ENCODE measurements around the gene SF3A1. TPM values are rescaled to one million over a fixed set of nuclear protein-coding genes. Genes with fewer than 3 reads are reported as not detected.

Gene SF3A1
- total and polyA plus RNA-seq, 2 donors (not counting 1 experiment from before 2014, with no cell fraction given), result 17.0 to 22.9 TPM

- Histone ChIP-seq H3K36me3 (ENCODE audit: control insufficient read depth, insufficient read depth, low read length) (peaks cover 24% of the 10 kb centered on the region), H3K4me1 (ENCODE audit: control insufficient read depth, extremely low read depth, insufficient read depth, low read length) (peaks cover 2% of the 10 kb centered on the region)
- no peak for DNase-seq (ENCODE audit: low read depth in 2 of 2)
Measured at GRCh38 chr22:30296833-30297232, 59.9 kb downstream of the SF3A1 start.

GRCh38 chr22:30296324-30296723, 60.4 kb downstream of the SF3A1 start:
- no peak for TF ChIP-seq CTCF (conservative IDR thresholded peaks at IDR 0.05 in 1 of 2, IDR thresholded peaks at IDR 0.05 in 1 of 2; ENCODE audit: low read depth in 1 of 2, low read length in 2 of 2)
- TF ChIP-seq EZH2 (IDR thresholded peaks at IDR 0.05; ENCODE audit: low read length, missing control alignments), result no peak
- no peak for DNase-seq (ENCODE audit: low read depth in 2 of 2)
- no peaks in the 10 kb centered on the region for H3K79me2 ChIP-seq (ENCODE audit: control insufficient read depth, insufficient read depth, low read length)
- H3K9ac ChIP-seq (ENCODE audit: insufficient read depth, low read length), result no peak overlapping the region
- no peaks in the 10 kb centered on the region for H3K4me1 ChIP-seq (ENCODE audit: control insufficient read depth, extremely low read depth, insufficient read depth, low read length)
- no peak overlapping the region for H2AFZ ChIP-seq (ENCODE audit: low read length)
- no peaks in the 10 kb centered on the region for H3K27me3 ChIP-seq (ENCODE audit: control insufficient read depth, insufficient read depth, low read length)
- no peak overlapping the region for H3K27ac ChIP-seq (ENCODE audit: insufficient read depth, low read length)
- H3K9me3 ChIP-seq (ENCODE audit: control insufficient read depth, insufficient read depth, low read depth, low read length), result no peaks in the 10 kb centered on the region
- no peaks in the 10 kb centered on the region for H4K20me1 ChIP-seq (ENCODE audit: control insufficient read depth, extremely low read depth, insufficient read depth, low read length)
- no peak overlapping the region for H3K4me3 ChIP-seq (replicated peaks in 1 of 4; ENCODE audit: control extremely low read depth in 1 of 4, insufficient read depth in 1 of 4, low read depth in 3 of 4, low read length in 4 of 4)
- H3K4me2 ChIP-seq (ENCODE audit: extremely low read depth, insufficient read depth, low read length), result no peak overlapping the region
- H3K36me3 ChIP-seq (ENCODE audit: control insufficient read depth, insufficient read depth, low read length), result peaks cover 24% of the 10 kb centered on the region

More at GRCh38 chr22:30296833-30297232, 59.9 kb downstream of the SF3A1 start:
- Histone ChIP-seq H3K4me3 (replicated peaks in 1 of 4; ENCODE audit: control extremely low read depth in 1 of 4, insufficient read depth in 1 of 4, low read depth in 3 of 4, low read length in 4 of 4) (no peak overlapping the region), H3K27me3 (ENCODE audit: control insufficient read depth, insufficient read depth, low read length) (no peaks in the 10 kb centered on the region), H4K20me1 (ENCODE audit: control insufficient read depth, extremely low read depth, insufficient read depth, low read length) (no peaks in the 10 kb centered on the region), H3K79me2 (ENCODE audit: control insufficient read depth, insufficient read depth, low read length) (no peaks in the 10 kb centered on the region), H3K9me3 (ENCODE audit: control insufficient read depth, insufficient read depth, low read depth, low read length) (no peaks in the 10 kb centered on the region), H2AFZ (ENCODE audit: low read length) (no peak overlapping the region), H3K9ac (ENCODE audit: insufficient read depth, low read length) (no peak overlapping the region), H3K27ac (ENCODE audit: insufficient read depth, low read length) (no peak overlapping the region), H3K4me2 (ENCODE audit: extremely low read depth, insufficient read depth, low read length) (no peak overlapping the region)
- TF ChIP-seq CTCF (conservative IDR thresholded peaks at IDR 0.05 in 1 of 2, IDR thresholded peaks at IDR 0.05 in 1 of 2; ENCODE audit: low read depth in 1 of 2, low read length in 2 of 2) (no peak), EZH2 (IDR thresholded peaks at IDR 0.05; ENCODE audit: low read length, missing control alignments) (no peak)

GRCh38 chr22:30295576-30295975, 61.1 kb downstream of the SF3A1 start:
- Histone ChIP-seq H3K36me3 (ENCODE audit: control insufficient read depth, insufficient read depth, low read length) (peaks cover 22% of the 10 kb centered on the region), H3K79me2 (ENCODE audit: control insufficient read depth, insufficient read depth, low read length) (no peaks in the 10 kb centered on the region), H3K9ac (ENCODE audit: insufficient read depth, low read length) (no peak overlapping the region), H3K4me3 (replicated peaks in 1 of 4; ENCODE audit: control extremely low read depth in 1 of 4, insufficient read depth in 1 of 4, low read depth in 3 of 4, low read length in 4 of 4) (no peak overlapping the region), H3K4me2 (ENCODE audit: extremely low read depth, insufficient read depth, low read length) (no peak overlapping the region), H3K9me3 (ENCODE audit: control insufficient read depth, insufficient read depth, low read depth, low read length) (no peaks in the 10 kb centered on the region), H2AFZ (ENCODE audit: low read length) (no peak overlapping the region), H4K20me1 (ENCODE audit: control insufficient read depth, extremely low read depth, insufficient read depth, low read length) (no peaks in the 10 kb centered on the region), H3K27ac (ENCODE audit: insufficient read depth, low read length) (no peak overlapping the region), H3K27me3 (ENCODE audit: control insufficient read depth, insufficient read depth, low read length) (no peaks in the 10 kb centered on the region), H3K4me1 (ENCODE audit: control insufficient read depth, extremely low read depth, insufficient read depth, low read length) (peaks cover 6% of the 10 kb centered on the region)
- no peak for DNase-seq (ENCODE audit: low read depth in 2 of 2)
- no peak for TF ChIP-seq EZH2 (IDR thresholded peaks at IDR 0.05; ENCODE audit: low read length, missing control alignments)
- no peak for TF ChIP-seq CTCF (conservative IDR thresholded peaks at IDR 0.05 in 1 of 2, IDR thresholded peaks at IDR 0.05 in 1 of 2; ENCODE audit: low read depth in 1 of 2, low read length in 2 of 2)

All from fibroblast of lung (primary cell).